ENCODE results near the gene PP2D1.

DNA sequence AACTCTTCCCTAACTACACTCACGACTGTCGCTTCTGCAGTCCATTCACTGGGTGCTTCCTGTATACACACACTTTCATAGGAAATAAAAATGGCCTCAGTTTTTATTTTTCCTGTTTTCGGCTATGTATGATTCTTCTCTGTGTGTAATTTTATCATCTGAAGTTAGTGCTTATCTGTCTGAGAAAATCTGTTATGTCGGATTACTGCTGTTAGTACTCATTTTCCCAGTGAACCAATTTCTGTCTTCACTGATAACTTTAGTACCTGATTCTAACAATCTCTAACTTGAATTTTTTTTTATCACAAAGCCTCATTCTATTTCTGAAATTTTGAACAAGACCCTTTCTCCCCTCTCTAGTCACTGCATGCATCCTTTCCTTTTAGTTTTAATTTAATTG is 44.3 kb downstream of the PP2D1 start:
- TF ChIP-seq, protein P1, sequence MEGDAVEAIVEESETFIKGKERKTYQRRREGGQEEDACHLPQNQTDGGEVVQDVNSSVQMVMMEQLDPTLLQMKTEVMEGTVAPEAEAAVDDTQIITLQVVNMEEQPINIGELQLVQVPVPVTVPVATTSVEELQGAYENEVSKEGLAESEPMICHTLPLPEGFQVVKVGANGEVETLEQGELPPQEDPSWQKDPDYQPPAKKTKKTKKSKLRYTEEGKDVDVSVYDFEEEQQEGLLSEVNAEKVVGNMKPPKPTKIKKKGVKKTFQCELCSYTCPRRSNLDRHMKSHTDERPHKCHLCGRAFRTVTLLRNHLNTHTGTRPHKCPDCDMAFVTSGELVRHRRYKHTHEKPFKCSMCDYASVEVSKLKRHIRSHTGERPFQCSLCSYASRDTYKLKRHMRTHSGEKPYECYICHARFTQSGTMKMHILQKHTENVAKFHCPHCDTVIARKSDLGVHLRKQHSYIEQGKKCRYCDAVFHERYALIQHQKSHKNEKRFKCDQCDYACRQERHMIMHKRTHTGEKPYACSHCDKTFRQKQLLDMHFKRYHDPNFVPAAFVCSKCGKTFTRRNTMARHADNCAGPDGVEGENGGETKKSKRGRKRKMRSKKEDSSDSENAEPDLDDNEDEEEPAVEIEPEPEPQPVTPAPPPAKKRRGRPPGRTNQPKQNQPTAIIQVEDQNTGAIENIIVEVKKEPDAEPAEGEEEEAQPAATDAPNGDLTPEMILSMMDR (IDR thresholded peaks at IDR 0.05) = no peak
- TF ChIP-seq POLR2A (IDR thresholded peaks at IDR 0.05) = no peak
